Liver (tissue), 3 donors: ENCODE results near the gene PPFIA4.

ENCODE experiments used
- CTCF ChIP-seq: fragments of 150-350 bp; IDR thresholded peaks from 2 replicates; pipeline ENCODE4 v1.5.1; 2017; ENCODE audit warnings: improper control_type of control experiment, low read depth, low read length; ENCODE audit not compliant: missing input control
- EGR1 ChIP-seq, 2 donors: IDR thresholded peaks; 2 replicates each; pipeline ENCODE4 v1.6.1; 2016 to 2018; ENCODE audit warnings: antibody characterized with exemption in 2 of 2, low read depth in 2 of 2
- GABPA ChIP-seq, 2 donors: IDR thresholded peaks in 1 of 2; conservative IDR thresholded peaks in 1 of 2; 2 replicates each; pipeline ENCODE4 v1.6.1; 2016; ENCODE audit warnings: antibody characterized with exemption in 2 of 2, mild to moderate bottlenecking in 1 of 2, moderate library complexity in 1 of 2
- JUND ChIP-seq, 2 donors: IDR thresholded peaks; 2 replicates each; pipeline ENCODE4 v1.6.1; 2016; ENCODE audit warnings: antibody characterized with exemption in 2 of 2
- MAX ChIP-seq: IDR thresholded peaks from 2 replicates; pipeline ENCODE4 v1.6.1; 2016; ENCODE audit warnings: antibody characterized with exemption
- RAD21 ChIP-seq, 2 donors: IDR thresholded peaks; 2 replicates each; pipeline ENCODE4 v1.6.1; 2016; ENCODE audit warnings: antibody characterized with exemption in 2 of 2, mild to moderate bottlenecking in 2 of 2
- REST ChIP-seq: IDR thresholded peaks from 2 replicates; pipeline ENCODE4 v1.6.1; 2016; ENCODE audit warnings: antibody characterized with exemption, mild to moderate bottlenecking
- RXRA ChIP-seq, 2 donors: IDR thresholded peaks; 2 replicates each; pipeline ENCODE4 v1.6.1; 2017 to 2018; ENCODE audit warnings: antibody characterized with exemption in 2 of 2, mild to moderate bottlenecking in 1 of 2
- SP1 ChIP-seq: IDR thresholded peaks from 2 replicates; pipeline ENCODE4 v1.6.1; 2018; ENCODE audit warnings: antibody characterized with exemption, mild to moderate bottlenecking
- TAF1 ChIP-seq: conservative IDR thresholded peaks from 2 replicates; pipeline ENCODE4 v1.6.1; 2016; ENCODE audit warnings: antibody characterized with exemption, mild to moderate bottlenecking
- YY1 ChIP-seq: IDR thresholded peaks from 2 replicates; pipeline ENCODE4 v1.6.1; 2016; ENCODE audit warnings: antibody characterized with exemption, mild to moderate bottlenecking
- ZBTB33 ChIP-seq: IDR thresholded peaks from 2 replicates; pipeline ENCODE4 v1.6.1; 2016; ENCODE audit warnings: antibody characterized with exemption
- donor health status: healthy.
- donor health status: healthy.

- TF ChIP-seq CTCF (no peak), RAD21 (IDR thresholded peaks at IDR 0.05) (no peak), EGR1 (IDR thresholded peaks at IDR 0.05; ENCODE audit: low read depth in 2 of 2) (no peak), ZBTB33 (no peak), TAF1 (no peak), GABPA (IDR thresholded peaks at IDR 0.05 in 1 of 2, conservative IDR thresholded peaks at IDR 0.05 in 1 of 2) (no peak), SP1 (no peak), RXRA (IDR thresholded peaks at IDR 0.05) (no peak), YY1 (no peak), MAX (no peak), REST (no peak), JUND (IDR thresholded peaks at IDR 0.05) (no peak)
These were observed 44.4 kb upstream of the PPFIA4 start for GRCh38 chr1:202981939-202982338.
